Muscle of leg (tissue), 11 donors: Measurements from ENCODE around the gene ACTR1B. TPM values are rescaled to one million over a fixed set of nuclear protein-coding genes. Genes with fewer than 3 reads are reported as not detected.
A peak's percentile ranks its signal among the peaks of the same experiment; 100 is the strongest.

ENCODE experiments used
- DNase-seq: peaks from one replicate; pipeline ENCODE4 v3.0.0; 2013
- H3K27ac ChIP-seq: one replicate; pipeline ENCODE4 v1.5.1; 2013; ENCODE audit warnings: mild to moderate bottlenecking, low read length, control low read depth
- H3K27me3 ChIP-seq: one replicate; pipeline ENCODE4 v1.6.1; 2013; ENCODE audit warnings: low read length; ENCODE audit not compliant: control insufficient read depth, insufficient read depth
- H3K36me3 ChIP-seq: one replicate; pipeline ENCODE4 v1.6.1; 2013; ENCODE audit warnings: low read length; ENCODE audit not compliant: control insufficient read depth, insufficient read depth
- H3K4me1 ChIP-seq: one replicate; pipeline ENCODE4 v1.6.1; 2013; ENCODE audit warnings: low read length; ENCODE audit not compliant: control insufficient read depth, insufficient read depth
- H3K4me3 ChIP-seq: one replicate; pipeline ENCODE4 v1.5.1; 2013; ENCODE audit warnings: low read length, control low read depth
- H3K9me3 ChIP-seq: replicated peaks from 2 replicates; pipeline ENCODE4 v1.6.1; 2013; ENCODE audit warnings: low read depth, low read length; ENCODE audit not compliant: control insufficient read depth
- WGBS: methylation state at CpG from one replicate; pipeline ENCODE4 v1.1.5; 2013; ENCODE audit warnings: missing lambda C conversion rate; ENCODE audit not compliant: insufficient coverage; 5-methylcytosine and 5-hydroxymethylcytosine counted together
- polyA plus RNA-seq, 8 donors: library from polyadenylated mRNA; unstranded; fragments of 120-200 nt; gene quantifications; one replicate each; pipeline versions ENCODE4 v1.2.1 to v1.2.3, GENCODE V29; 2013; ENCODE audit warnings: inconsistent platforms in 1 of 8, low replicate concordance in 1 of 8; ENCODE audit not compliant: insufficient read length in 8 of 8, insufficient read depth in 1 of 8
- total RNA-seq: library from RNA; stranded (reverse); fragments of 120-200 nt; gene quantifications from one replicate; pipeline ENCODE4 v1.2.4, GENCODE V29; 2013

ACTR1B gene
- total and polyA plus RNA-seq, 9 donors, result 38.6 to 54.6 (median 49.2) TPM

- no peaks in the 10 kb centered on the region for H3K36me3 ChIP-seq
- H3K9me3 ChIP-seq, result no peaks in the 10 kb centered on the region
- peaks cover 19% of the 10 kb centered on the region for H3K4me1 ChIP-seq
- H3K4me3 ChIP-seq, result no peak overlapping the region
- WGBS, result no CpG with 5 or more reads among the region's 13 CpGs
- no peaks in the 10 kb centered on the region for H3K27me3 ChIP-seq
- no peak for DNase-seq
- H3K27ac ChIP-seq, result no peak overlapping the region
Measured at GRCh38 chr2:97706112-97706511, 42.3 kb upstream of the ACTR1B start.

- H3K27me3 ChIP-seq, result no peaks in the 10 kb centered on the region
- no peak overlapping the region for H3K4me3 ChIP-seq
- no peaks in the 10 kb centered on the region for H3K36me3 ChIP-seq
- no peaks in the 10 kb centered on the region for H3K9me3 ChIP-seq
- 88% methylated on average over 3 of the region's 5 CpGs for WGBS
- no peak overlapping the region for H3K27ac ChIP-seq
- DNase-seq, result no peak
- H3K4me1 ChIP-seq, result peaks cover 22% of the 10 kb centered on the region
Measured at GRCh38 chr2:97704989-97705388, 41.1 kb upstream of the ACTR1B start.

- Histone ChIP-seq H3K27ac (no peak overlapping the region), H3K27me3 (no peaks in the 10 kb centered on the region), H3K9me3 (no peaks in the 10 kb centered on the region), H3K4me3 (no peak overlapping the region), H3K36me3 (no peaks in the 10 kb centered on the region), H3K4me1 (peaks cover 22% of the 10 kb centered on the region)
- DNase-seq, result no peak
- no CpG with 5 or more reads among the region's 3 CpGs for WGBS
Measured at GRCh38 chr2:97703741-97704140, 39.9 kb upstream of the ACTR1B start.

- Histone ChIP-seq H3K4me1 (peaks cover 17% of the 10 kb centered on the region), H3K27ac (no peak overlapping the region), H3K4me3 (no peak overlapping the region), H3K9me3 (no peaks in the 10 kb centered on the region), H3K36me3 (no peaks in the 10 kb centered on the region), H3K27me3 (no peaks in the 10 kb centered on the region)
- no peak for DNase-seq
- WGBS, result 85% methylated on average over 12 of the region's 19 CpGs
Measured at GRCh38 chr2:97702731-97703470, 39.1 kb upstream of the ACTR1B start.

- no peaks in the 10 kb centered on the region for H3K36me3 ChIP-seq
- H3K4me1 ChIP-seq, result peaks cover 9% of the 10 kb centered on the region
- no peaks in the 10 kb centered on the region for H3K9me3 ChIP-seq
- peak overlapping the region; percentile 47 for H3K27ac ChIP-seq
- WGBS, result 64% methylated on average over 6 of the region's 6 CpGs
- no peaks in the 10 kb centered on the region for H3K27me3 ChIP-seq
- no peak overlapping the region for H3K4me3 ChIP-seq
- no peak for DNase-seq
Measured at GRCh38 chr2:97701851-97702465, 38.1 kb upstream of the ACTR1B start.

GRCh38 chr2:97701186-97701585, 37.3 kb upstream of the ACTR1B start:
- Histone ChIP-seq H3K27me3 (no peaks in the 10 kb centered on the region), H3K9me3 (no peaks in the 10 kb centered on the region), H3K36me3 (no peaks in the 10 kb centered on the region), H3K27ac (peak overlapping the region; percentile 47), H3K4me3 (no peak overlapping the region), H3K4me1 (peaks cover 9% of the 10 kb centered on the region)
- WGBS, result 90% methylated on average over 13 of the region's 13 CpGs
- DNase-seq, result no peak

DNA sequence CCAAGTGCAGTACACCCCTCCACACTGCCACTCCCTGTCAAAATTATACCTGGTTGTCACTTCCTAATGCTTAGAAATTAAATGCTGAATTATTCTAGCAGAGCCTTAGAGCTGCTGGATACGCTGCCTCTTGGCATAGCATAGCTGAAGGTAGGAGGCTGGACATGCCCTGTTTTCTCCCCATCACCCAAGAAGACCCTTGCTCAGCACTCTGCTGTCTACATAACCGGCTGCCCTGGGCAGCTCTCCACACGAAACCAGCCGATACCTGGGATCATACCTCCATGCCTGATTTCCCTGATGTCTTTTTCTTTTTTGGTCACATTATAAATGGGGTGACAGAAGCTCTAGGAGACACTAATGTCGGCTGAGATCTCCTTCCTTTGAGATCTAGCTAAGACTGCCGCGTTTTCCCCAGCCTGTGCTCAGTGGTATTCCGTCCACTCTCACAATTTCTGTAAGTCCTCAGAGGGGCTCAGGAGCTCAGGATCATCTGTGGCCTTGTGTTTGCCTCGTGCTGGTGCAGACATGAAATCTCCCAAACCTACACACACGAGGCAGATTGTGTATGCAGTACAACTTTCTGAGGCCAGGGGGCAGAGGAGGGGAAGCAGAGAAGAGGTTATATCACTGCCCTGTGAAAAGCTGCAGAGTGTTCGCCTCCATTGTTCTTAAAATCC, 36.1 kb upstream of the ACTR1B start:
- no peaks in the 10 kb centered on the region for H3K36me3 ChIP-seq
- H3K27ac ChIP-seq, result no peak overlapping the region
- H3K27me3 ChIP-seq, result no peaks in the 10 kb centered on the region
- peak; percentile 68 for DNase-seq
- peaks cover 9% of the 10 kb centered on the region for H3K4me1 ChIP-seq
- H3K4me3 ChIP-seq, result no peak overlapping the region
- H3K9me3 ChIP-seq, result no peaks in the 10 kb centered on the region
- 65% methylated on average over 6 of the region's 11 CpGs for WGBS

DNA sequence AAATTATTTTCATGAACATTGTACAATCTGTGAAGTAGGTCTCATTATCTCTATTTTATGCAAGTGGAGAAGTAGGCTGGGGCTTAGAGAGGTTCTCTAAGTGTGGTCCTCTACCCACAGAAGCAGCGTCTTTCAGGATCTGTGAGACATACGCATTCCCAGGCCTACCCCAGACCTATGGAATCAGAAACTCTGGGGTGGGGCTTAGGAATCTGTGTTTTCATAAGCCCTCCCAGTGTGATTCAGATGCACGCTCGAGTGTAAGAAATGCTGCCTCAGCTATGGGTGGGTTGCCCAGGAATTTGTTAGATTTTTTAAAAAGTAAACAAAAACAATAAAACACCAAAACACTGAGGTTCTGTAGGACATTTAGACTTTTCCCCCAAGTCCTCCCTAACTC, 34.7 kb upstream of the ACTR1B start:
- Histone ChIP-seq H3K9me3 (peaks cover under 1% of the 10 kb centered on the region), H3K36me3 (no peaks in the 10 kb centered on the region), H3K4me1 (peaks cover 9% of the 10 kb centered on the region), H3K27me3 (no peaks in the 10 kb centered on the region), H3K27ac (no peak overlapping the region), H3K4me3 (no peak overlapping the region)
- 83% methylated on average over 1 of the region's 4 CpGs for WGBS
- no peak for DNase-seq

DNA sequence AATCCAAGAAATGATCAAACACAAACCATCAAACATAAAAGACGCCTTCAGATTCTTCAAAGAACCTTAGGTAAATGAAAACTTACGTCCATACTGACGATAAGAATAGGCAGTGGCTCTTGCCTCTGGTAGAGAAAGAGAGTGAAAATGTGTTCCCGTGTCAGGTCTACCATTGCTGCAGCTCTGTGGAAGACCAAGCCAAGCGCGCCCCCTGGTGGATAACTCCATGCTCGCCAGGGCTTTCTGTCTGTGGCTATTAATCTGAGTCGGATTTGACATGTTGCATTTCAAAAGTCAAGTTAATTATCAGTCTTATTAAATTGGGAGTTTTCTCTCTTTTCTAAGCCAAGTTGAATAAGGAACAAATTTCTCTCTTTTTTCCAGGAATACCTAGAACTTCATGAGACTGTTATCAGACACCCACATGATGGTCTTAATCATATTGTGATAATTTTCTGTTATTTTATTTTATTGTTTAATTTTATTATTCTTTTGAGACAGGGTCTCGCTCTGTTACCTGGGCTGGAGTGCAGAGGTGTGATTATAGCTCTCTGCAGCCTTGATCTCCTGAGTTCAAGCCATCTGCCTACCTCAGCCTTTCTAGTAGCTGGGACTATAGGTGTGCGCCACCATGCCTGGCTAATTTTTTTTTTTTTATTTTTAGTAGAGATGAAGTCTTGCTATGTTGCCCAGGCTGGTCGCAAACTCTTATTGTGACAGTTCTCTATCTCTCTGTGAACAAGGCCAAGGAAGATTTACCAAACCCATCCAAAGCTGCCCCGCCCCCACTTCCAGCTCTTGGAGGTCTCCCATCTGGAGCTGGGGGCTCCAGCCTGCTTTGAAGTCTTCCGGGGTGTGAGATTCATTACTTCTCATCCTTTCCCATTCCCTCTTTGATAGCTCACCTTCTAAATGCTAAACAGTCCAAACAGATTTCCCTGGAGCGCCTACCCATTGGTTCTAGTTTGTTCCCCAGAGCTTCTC, 33.7 kb upstream of the ACTR1B start:
- H3K4me3 ChIP-seq, result no peak overlapping the region
- DNase-seq, result peak; percentile 90
- H3K36me3 ChIP-seq, result no peaks in the 10 kb centered on the region
- H3K4me1 ChIP-seq, result peaks cover 9% of the 10 kb centered on the region
- H3K27me3 ChIP-seq, result no peaks in the 10 kb centered on the region
- peaks cover 2% of the 10 kb centered on the region for H3K9me3 ChIP-seq
- 50% methylated on average over 4 of the region's 14 CpGs for WGBS
- H3K27ac ChIP-seq, result no peak overlapping the region
